PC-9 (cell line): ENCODE measurements around the gene FBXO34. TPM values are rescaled to one million over a fixed set of nuclear protein-coding genes. Genes with fewer than 3 reads are reported as not detected.

Source experiments
- BruUV-seq: library from RNA; stranded (reverse); fragments of 400-500 nt; replicated peaks from 2 replicates; lab custom pipeline; 2021; lab: Mats Ljungman, UMichigan
- CTCF ChIA-PET: fragments of 300-600 bp; sonication (Branson Sonifier 250); formaldehyde crosslinking; loops from one replicate; lab custom pipeline; 2022; ENCODE audit warnings: antibody characterized with exemption; lab: Charles Lee
- POLR2A ChIA-PET: fragments of 300-600 bp; sonication (Branson Sonifier 250); formaldehyde crosslinking; loops from one replicate; lab custom pipeline; 2022; ENCODE audit warnings: antibody characterized with exemption; ENCODE audit not compliant: unreplicated experiment; lab: Charles Lee
- DNase-seq, 2 experiments: peaks; one replicate each; pipeline versions ENCODE4 v3.0.0 to v3.0.0-alpha.2; 2015 to 2022; ENCODE audit warnings: mixed read lengths in 1 of 2
- H2AFZ ChIP-seq: fragments of 200-600 bp; sonication (generic); 2 replicates; pipeline ENCODE4 v1.8.1; 2017; ENCODE audit warnings: antibody characterized with exemption
- H3F3A ChIP-seq: fragments of 200-600 bp; sonication (generic); 2 replicates; pipeline ENCODE4 v1.8.1; 2017; ENCODE audit warnings: antibody characterized with exemption, mild to moderate bottlenecking, low read depth; ENCODE audit not compliant: insufficient read depth
- H3K27ac ChIP-seq: fragments of 200-600 bp; sonication (generic); 2 replicates; pipeline ENCODE4 v1.6.1; 2016; ENCODE audit warnings: mixed run types
- H3K27me3 ChIP-seq: fragments of 200-600 bp; sonication (generic); 2 replicates; pipeline ENCODE4 v1.6.1; 2016; ENCODE audit warnings: low read depth, mixed run types; ENCODE audit not compliant: insufficient read depth
- H3K36me3 ChIP-seq: fragments of 200-600 bp; sonication (generic); 2 replicates; pipeline ENCODE4 v1.6.1; 2016; ENCODE audit warnings: low read depth, mixed run types
- H3K4me1 ChIP-seq: fragments of 200-600 bp; sonication (generic); replicated peaks from 2 replicates; pipeline ENCODE4 v1.6.1; 2016; ENCODE audit warnings: mixed run types; ENCODE audit not compliant: insufficient read depth
- H3K4me2 ChIP-seq: fragments of 200-600 bp; sonication (generic); 2 replicates; pipeline ENCODE4 v1.6.1; 2017; ENCODE audit warnings: mixed run types
- H3K4me3 ChIP-seq: fragments of 200-600 bp; sonication (generic); 2 replicates; pipeline ENCODE4 v1.6.1; 2016; ENCODE audit warnings: mixed run types
- H3K79me2 ChIP-seq: fragments of 200-600 bp; sonication (generic); 2 replicates; pipeline ENCODE4 v1.6.1; 2017; ENCODE audit warnings: low read depth, mixed run types
- H3K9me2 ChIP-seq: fragments of 200-600 bp; sonication (generic); 2 replicates; pipeline ENCODE4 v1.8.1; 2017; ENCODE audit warnings: mild to moderate bottlenecking; ENCODE audit not compliant: insufficient read depth
- H3K9me3 ChIP-seq: fragments of 200-600 bp; sonication (generic); 2 replicates; pipeline ENCODE4 v1.8.1; 2016; ENCODE audit warnings: low read depth; ENCODE audit not compliant: insufficient read depth
- H4K20me1 ChIP-seq: fragments of 200-600 bp; sonication (generic); 2 replicates; pipeline ENCODE4 v1.8.1; 2017; ENCODE audit not compliant: insufficient read depth
- CTCF ChIP-seq: fragments of 200-600 bp; sonication (generic); conservative IDR thresholded peaks from 2 replicates; pipeline ENCODE4 v1.6.1; 2017; ENCODE audit warnings: mixed run types, antibody characterized with exemption, mild to moderate bottlenecking, moderate library complexity
- EZH2 ChIP-seq: fragments of 200-600 bp; sonication (generic); IDR thresholded peaks from 2 replicates; pipeline ENCODE4 v1.8.0; 2017; ENCODE audit warnings: antibody characterized with exemption, low read depth
- intact Hi-C: fragments of 100-400 bp; cut with micrococcal nuclease; formaldehyde crosslinking; loops from one replicate; pipeline ENCODE4 v1.10.0; 2022; ENCODE audit not compliant: unreplicated experiment
- total RNA-seq: library from RNA; stranded (reverse); gene quantifications from 2 replicates; pipeline ENCODE4 v1.2.3, GENCODE V29; 2021

Gene FBXO34
- total RNA-seq, 1 experiment from 2014 or later = 32.8 TPM

DNA sequence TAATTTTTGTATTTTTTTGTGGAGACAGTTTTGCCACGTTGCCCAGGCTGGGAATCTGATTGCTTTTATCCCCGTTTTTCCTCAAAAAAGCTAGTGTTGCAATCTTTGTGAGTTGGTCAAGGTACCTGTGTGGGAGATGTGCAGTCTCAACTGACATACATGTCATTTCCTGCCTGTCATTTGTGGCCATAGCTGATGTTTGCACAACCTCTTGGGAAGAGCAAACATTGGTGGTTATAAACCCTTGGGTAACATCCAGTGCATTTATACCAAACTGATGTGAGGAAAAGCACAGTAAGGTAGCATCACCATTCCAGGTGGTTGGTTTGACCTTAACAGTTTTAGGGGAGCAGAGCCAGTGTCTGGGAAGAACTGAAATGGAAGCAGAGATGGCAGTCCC, 85.7 kb downstream of the FBXO34 start:
- H3K9me2 ChIP-seq = no peaks in the 10 kb centered on the region
- ChIA-PET POLR2A (no interaction called here), CTCF (no interaction called here)
- H2AFZ ChIP-seq = no peak overlapping the region
- H3K4me2 ChIP-seq = no peak overlapping the region
- no peak for TF ChIP-seq CTCF
- TF ChIP-seq EZH2 = no peak
- intact Hi-C loops = no loop called here
- H3K9me3 ChIP-seq = no peaks in the 10 kb centered on the region
- H3K79me2 ChIP-seq = no peaks in the 10 kb centered on the region
- H3F3A ChIP-seq = no peaks in the 10 kb centered on the region
- no peaks in the 10 kb centered on the region for H3K4me1 ChIP-seq
- no peak overlapping the region for H3K27ac ChIP-seq
- no TSS peak for BruUV-seq
- DNase-seq = no peak
- no peak overlapping the region for H3K4me3 ChIP-seq
- no peaks in the 10 kb centered on the region for H4K20me1 ChIP-seq
- H3K27me3 ChIP-seq = no peaks in the 10 kb centered on the region
- no peaks in the 10 kb centered on the region for H3K36me3 ChIP-seq

GRCh38 chr14:55359307-55359706, 88.1 kb downstream of the FBXO34 start:
- H3K9me3 ChIP-seq = no peaks in the 10 kb centered on the region
- no peaks in the 10 kb centered on the region for H3K27me3 ChIP-seq
- H3K79me2 ChIP-seq = no peaks in the 10 kb centered on the region
- no peak for DNase-seq
- ChIA-PET POLR2A (interaction anchor here (0.6 kb wide), 1 partner anchor 793 kb away, joined by 3 read pairs; no protein-coding TSS in a partner anchor), CTCF (no interaction called here)
- intact Hi-C loops = no loop called here
- no peak overlapping the region for H3K4me3 ChIP-seq
- no peaks in the 10 kb centered on the region for H4K20me1 ChIP-seq
- no TSS peak for BruUV-seq
- H3K36me3 ChIP-seq = no peaks in the 10 kb centered on the region
- no peak for TF ChIP-seq EZH2
- TF ChIP-seq CTCF = no peak
- no peak overlapping the region for H3K4me2 ChIP-seq
- H2AFZ ChIP-seq = no peak overlapping the region
- no peaks in the 10 kb centered on the region for H3K9me2 ChIP-seq
- no peak overlapping the region for H3K27ac ChIP-seq
- no peaks in the 10 kb centered on the region for H3F3A ChIP-seq
- H3K4me1 ChIP-seq = no peaks in the 10 kb centered on the region

DNA sequence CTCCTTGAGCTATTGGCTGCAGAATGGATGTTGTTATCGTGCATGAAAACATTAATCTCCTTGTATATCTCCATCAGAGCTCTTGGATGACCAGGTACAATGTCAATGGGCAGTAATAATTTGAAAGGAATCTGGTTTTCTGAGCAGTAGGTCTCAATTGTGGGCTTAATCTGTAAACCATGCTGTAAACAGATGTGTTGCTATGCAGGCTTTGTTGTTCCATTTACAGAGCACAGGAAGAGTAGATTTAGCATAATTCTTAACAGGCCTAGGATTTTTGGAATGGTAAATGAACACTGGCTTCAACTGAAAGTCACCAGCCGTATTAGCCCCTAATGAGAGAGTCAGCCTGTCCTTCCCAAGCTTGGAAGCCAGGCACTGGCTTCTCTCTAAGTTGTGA, 90.0 kb downstream of the FBXO34 start:
- BruUV-seq = no TSS peak
- Histone ChIP-seq H3K36me3 (no peaks in the 10 kb centered on the region; the same call in 1 of the 2 replicates), H3K27me3 (no peaks in the 10 kb centered on the region), H3K4me1 (peaks cover 1% of the 10 kb centered on the region; the same call in 1 of the 2 replicates), H3K27ac (no peak overlapping the region), H3K4me2 (no peak overlapping the region), H2AFZ (no peak overlapping the region), H3K9me3 (no peaks in the 10 kb centered on the region), H3K79me2 (no peaks in the 10 kb centered on the region), H3K4me3 (no peak overlapping the region), H3K9me2 (no peaks in the 10 kb centered on the region), H3F3A (no peaks in the 10 kb centered on the region), H4K20me1 (no peaks in the 10 kb centered on the region; the same call in 1 of the 2 replicates)
- no peak for DNase-seq
- CTCF ChIA-PET = no interaction called here
- no peak for TF ChIP-seq EZH2
- TF ChIP-seq CTCF = no peak
- POLR2A ChIA-PET = no interaction called here
- intact Hi-C loops = no loop called here
